HG03064 (cell line): ENCODE results near the gene KLHL24.
"Not testable (repeated sequence)": the region's sequence is repeated elsewhere in the genome, so short reads cannot be mapped to it uniquely, and the experiment has no call there.

ENCODE experiments used
- ATAC-seq: cut with Tn5 transposase; IDR thresholded peaks from one replicate; pipeline ENCODE4 v1.9.1; 2021; ENCODE audit warnings: low read depth; ENCODE audit not compliant: unreplicated experiment

Gene KLHL24

GRCh38 chr3:183692436-183692835 lies 57.0 kb downstream of the KLHL24 start:
- no peak for ATAC-seq

DNA sequence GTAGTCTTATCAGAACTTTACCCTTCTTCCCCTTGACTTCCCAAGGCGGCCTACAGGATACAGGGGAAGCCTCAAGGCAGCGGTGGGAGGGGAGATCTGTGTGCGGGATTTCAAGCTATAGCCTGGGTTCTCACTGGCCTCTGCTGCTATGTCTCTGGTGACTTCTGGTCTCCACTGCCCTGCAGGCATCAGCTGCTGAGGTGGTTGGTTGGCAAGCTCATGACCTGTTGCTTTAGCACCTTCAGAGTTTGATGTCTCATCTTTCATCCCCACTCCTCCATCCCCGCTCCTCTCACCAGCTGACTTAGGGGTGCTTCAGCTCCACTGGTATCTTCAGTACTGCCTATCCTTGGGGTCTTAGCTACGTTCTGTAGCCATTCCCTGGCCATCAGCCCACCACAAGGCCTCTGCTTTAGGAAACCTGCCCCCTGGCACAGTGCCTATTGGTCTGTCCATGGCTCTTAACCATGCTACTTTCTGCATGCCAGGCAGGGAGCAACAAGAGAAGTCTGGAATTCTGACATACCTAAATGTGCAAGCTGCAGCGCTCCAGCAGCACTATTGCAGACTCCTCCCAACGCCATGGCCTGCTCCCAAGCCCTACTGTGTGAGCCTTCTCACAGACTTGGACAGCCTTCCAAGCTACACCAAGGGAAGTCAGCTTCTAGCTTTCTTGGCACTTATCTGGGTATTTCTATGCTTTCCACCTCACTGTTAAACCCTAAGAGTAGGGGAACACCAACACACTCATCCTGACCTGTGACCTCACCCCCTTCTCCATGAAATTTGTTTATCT lies 60.3 kb downstream of the KLHL24 start:
- no peak for ATAC-seq

- no peak for ATAC-seq
Measured at GRCh38 chr3:183697123-183697609, 61.7 kb downstream of the KLHL24 start.

- peak; percentile 80 for ATAC-seq
Measured at GRCh38 chr3:183697610-183698317, 62.3 kb downstream of the KLHL24 start, which contains the start of gene YEATS2. TSS of gene YEATS2 (plus strand) at chr3:183697797. CDS start at chr3:183715163, 17,366 bp downstream.

GRCh38 chr3:183698318-183698751 lies 62.9 kb downstream of the KLHL24 start:
- peak; percentile 14 for ATAC-seq

DNA sequence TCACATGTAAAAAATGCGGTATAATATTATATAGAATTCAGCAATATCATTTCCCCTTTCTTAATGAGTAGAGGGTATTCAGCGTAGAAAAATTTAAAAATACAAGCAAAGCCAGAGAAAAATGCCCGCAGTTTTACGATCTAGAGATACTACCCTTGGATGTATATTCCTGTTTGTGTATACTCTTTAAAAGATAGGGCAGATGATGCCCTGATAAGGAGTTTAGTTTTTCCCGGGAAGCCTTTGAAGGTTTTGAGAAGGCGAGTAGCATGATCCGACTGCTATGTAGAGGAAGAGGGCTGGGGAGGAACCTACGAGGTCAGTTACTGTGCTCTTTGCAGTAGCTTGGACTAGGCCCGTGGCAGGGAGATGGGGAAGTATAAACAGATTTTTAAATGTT lies 63.3 kb downstream of the KLHL24 start:
- no peak for ATAC-seq

DNA sequence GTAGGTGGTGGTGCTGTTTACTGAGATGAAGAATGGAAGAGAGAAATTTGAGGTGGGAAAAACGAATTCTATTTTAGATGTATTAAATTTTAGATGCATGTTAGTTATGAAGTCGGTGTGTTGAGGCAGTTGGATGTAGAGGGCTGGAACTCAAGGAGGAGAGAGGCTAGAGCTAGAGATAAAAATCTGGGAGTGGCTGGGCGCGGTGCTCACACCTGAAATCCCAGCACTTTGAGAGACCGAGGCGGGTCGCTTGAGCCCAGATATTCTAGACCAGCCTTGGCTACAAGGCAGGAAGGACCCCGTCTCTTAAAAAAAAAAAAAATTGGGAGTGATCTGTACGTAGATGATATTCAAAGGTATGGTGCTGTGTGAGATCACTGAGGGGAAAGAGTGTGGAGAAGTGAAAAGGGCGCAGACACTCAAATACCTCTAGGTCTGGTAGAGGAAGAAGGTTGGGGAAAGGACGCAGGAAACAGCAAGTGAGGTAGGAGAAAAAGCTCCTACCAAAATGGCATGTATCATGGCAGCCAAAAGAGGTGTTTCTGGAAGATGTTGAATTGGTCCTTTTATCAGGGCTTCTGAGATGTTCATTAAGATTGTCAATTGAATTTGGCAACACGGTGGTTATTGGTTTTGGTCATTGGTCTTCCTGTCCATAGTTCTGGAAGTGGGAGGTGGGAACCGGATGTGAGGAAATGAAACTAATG lies 64.0 kb downstream of the KLHL24 start:
- no peak for ATAC-seq

- no peak for ATAC-seq
Measured at GRCh38 chr3:183701744-183702143, 66.3 kb downstream of the KLHL24 start.

DNA sequence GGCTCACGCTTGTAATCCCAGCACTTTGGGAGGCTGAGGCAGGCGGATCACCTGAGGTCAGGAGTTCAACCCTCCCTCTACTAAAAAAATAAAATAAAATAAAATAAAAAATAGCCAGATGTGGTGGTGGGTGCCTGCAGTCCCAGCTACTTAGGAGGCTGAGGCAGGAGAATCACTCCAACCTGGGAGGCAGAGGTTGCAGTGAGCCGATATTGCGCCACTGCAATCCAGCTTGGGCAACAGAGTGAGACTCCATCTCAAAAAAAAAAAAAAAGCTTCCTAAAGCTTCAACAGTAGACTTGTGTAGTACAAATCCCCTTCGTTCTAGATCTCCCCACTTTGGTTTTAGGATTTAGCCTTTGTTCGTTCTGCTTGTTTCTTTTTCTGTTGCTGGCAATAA lies 68.5 kb downstream of the KLHL24 start:
- not testable (repeated sequence) for ATAC-seq

DNA sequence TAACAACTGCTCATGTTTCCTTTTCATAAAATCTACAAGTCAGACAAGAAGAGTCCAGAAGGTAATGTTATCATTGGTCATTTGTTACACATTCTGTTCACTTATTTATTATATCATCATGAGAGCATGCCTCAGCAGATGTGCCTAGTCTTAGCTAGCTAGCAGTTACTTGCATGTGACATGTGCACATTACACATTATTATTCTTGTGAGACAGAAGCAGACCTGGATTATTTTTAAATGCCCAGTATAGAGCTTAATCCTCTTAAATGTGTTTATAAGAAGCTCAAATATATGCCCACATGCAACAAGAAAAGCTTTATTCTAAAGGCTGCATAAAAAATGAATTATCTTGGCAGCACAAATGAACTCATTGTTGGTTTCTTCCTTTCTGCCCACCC lies 74.8 kb downstream of the KLHL24 start:
- ATAC-seq: no peak

- ATAC-seq: no peak
Measured at GRCh38 chr3:183711516-183711915, 76.1 kb downstream of the KLHL24 start.

DNA sequence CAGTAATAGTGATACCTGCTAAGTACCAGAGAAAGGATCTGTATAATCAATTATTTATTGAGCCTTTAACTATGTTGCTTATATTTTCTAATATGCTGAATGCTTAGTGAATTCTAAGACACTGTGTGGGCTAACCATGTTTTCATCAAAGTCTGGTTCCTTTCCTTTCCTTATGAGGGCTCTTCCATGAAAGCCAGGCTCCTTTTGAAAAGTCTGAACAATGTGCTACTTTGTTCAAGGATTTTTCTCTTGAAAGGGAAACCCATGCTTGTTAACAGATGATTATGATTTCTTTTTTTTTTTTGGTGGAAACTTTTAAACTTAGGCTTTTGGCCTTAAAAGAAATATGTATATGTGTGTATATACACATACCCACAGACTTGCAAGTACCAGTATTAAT lies 79.2 kb downstream of the KLHL24 start:
- ATAC-seq: no peak

GRCh38 chr3:183718012-183718411 lies 82.6 kb downstream of the KLHL24 start:
- no peak for ATAC-seq

DNA sequence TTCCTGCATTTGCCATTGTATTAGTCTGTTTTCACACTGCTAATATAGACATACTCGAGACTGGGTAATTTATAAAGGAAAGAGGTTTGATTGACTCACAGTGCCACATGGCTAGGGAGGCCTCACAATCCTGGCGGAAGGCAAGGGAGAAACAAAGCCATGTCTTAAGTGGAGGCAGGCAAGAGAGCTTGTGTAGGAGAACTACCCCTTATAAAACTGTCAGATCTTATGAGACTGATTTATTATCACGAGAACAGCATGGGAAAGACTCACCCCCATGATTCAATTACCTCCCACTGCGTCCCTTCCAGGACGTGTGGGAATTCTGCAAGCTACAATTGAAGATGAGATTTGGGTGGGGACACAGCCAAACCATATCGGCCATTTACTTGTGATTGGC lies 90.0 kb downstream of the KLHL24 start:
- ATAC-seq: no peak

GRCh38 chr3:183728204-183728603 lies 92.8 kb downstream of the KLHL24 start:
- no peak for ATAC-seq

- ATAC-seq: no peak
Measured at GRCh38 chr3:183730361-183730760, 94.9 kb downstream of the KLHL24 start.

DNA sequence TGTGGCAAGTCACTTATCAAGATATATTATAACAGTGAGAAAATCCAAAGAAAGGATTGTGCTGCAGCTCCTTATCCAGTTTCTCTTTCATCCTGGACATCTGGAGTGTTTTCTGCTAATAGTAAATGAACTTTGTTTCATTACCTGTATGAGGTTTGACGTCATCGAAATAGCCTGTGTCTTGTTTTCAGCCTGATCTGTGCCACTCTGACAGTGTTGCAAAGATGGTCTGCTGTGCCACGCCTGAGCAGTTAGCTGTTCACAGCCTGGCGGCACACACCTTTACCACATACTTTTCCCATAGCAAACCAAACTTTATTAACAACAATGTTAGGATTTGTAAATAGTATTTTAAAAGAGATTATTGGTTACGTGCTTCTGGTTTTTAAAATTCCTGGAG lies 96.2 kb downstream of the KLHL24 start:
- no peak for ATAC-seq

DNA sequence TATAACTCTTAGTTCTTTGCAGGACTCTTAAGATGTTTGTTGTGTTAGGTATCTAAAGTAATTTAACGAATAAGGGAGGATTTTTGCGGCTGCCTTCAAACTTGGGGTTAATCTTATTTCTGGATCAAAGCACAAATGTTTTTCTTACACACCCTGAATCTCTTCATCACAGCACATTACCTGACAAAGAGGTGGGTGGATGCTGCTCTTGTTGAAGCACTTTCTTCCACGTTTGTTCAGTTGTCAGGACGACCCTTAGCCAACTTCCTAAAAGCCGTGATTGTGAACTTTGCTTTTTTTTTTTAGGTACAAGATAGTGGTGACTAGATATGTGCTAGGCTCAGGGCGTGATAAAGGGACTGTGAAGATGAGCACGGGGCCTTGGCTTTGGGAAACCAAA lies 98.1 kb downstream of the KLHL24 start:
- no peak for ATAC-seq
